Vagina (tissue), 2 donors: ENCODE results near the gene CCDC154. TPM values are rescaled to one million over a fixed set of nuclear protein-coding genes. Genes with fewer than 3 reads are reported as not detected.

Source experiments
- DNase-seq, 2 donors: peaks; one replicate each; pipeline ENCODE4 v3.0.0-alpha.2; 2017; ENCODE audit errors: extremely low spot score in 2 of 2
- H3K27ac ChIP-seq: fragments of 200-600 bp; sonication (generic); one replicate; pipeline ENCODE4 v1.5.1; 2019
- H3K27me3 ChIP-seq: fragments of 200-600 bp; sonication (generic); one replicate; pipeline ENCODE4 v1.5.1; 2019
- H3K36me3 ChIP-seq, 2 donors: fragments of 200-600 bp; sonication (generic); one replicate each; pipeline ENCODE4 v1.5.1; 2017 to 2019
- H3K4me1 ChIP-seq: fragments of 200-600 bp; sonication (generic); one replicate; pipeline ENCODE4 v1.5.1; 2019
- H3K4me3 ChIP-seq, 2 donors: fragments of 200-600 bp; sonication (generic); 1 replicate in 1 of 2; 2 replicates in 1 of 2; pipeline ENCODE4 v1.5.1; 2016 to 2019
- H3K9me3 ChIP-seq: fragments of 200-600 bp; sonication (generic); one replicate; pipeline ENCODE4 v1.5.1; 2019
- POLR2A ChIP-seq, 2 donors: fragments of 450-650 bp; IDR thresholded peaks; one replicate each; pipeline ENCODE4 v1.6.1; 2017; ENCODE audit warnings: antibody characterized with exemption in 2 of 2, mild to moderate bottlenecking in 2 of 2, moderate library complexity in 2 of 2
- POLR2AphosphoS5 ChIP-seq, 2 donors: sonication (generic); formaldehyde crosslinking; IDR thresholded peaks; one replicate each; pipeline ENCODE4 v1.9.0; 2017; ENCODE audit warnings: antibody characterized with exemption in 2 of 2, mild to moderate bottlenecking in 2 of 2, low read depth in 1 of 2; ENCODE audit not compliant: insufficient read depth in 1 of 2
- intact Hi-C: fragments of 100-400 bp; cut with DNase I; formaldehyde crosslinking; loops from one replicate; pipeline ENCODE4 v1.15.1; 2023
- total RNA-seq: library from RNA; depleted of rRNA; stranded (reverse); fragments of >200 nt; gene quantifications from one replicate; pipeline ENCODE4 v1.2.3, GENCODE V29; 2016
- TF ChIP-seq, protein P1 (sequence below), 3 experiments: fragments of 450-650 bp in 2 of 3; fragments of 200-600 bp in 1 of 3; sonication (generic) in 1 of 3; IDR thresholded peaks; one replicate each; pipeline ENCODE4 v1.5.1; 2017 to 2019; ENCODE audit warnings: antibody characterized with exemption in 3 of 3, mild to moderate bottlenecking in 2 of 3, moderate library complexity in 2 of 3

The CCDC154 gene
- total RNA-seq, 1 donor from 2014 or later, result not detected

DNA sequence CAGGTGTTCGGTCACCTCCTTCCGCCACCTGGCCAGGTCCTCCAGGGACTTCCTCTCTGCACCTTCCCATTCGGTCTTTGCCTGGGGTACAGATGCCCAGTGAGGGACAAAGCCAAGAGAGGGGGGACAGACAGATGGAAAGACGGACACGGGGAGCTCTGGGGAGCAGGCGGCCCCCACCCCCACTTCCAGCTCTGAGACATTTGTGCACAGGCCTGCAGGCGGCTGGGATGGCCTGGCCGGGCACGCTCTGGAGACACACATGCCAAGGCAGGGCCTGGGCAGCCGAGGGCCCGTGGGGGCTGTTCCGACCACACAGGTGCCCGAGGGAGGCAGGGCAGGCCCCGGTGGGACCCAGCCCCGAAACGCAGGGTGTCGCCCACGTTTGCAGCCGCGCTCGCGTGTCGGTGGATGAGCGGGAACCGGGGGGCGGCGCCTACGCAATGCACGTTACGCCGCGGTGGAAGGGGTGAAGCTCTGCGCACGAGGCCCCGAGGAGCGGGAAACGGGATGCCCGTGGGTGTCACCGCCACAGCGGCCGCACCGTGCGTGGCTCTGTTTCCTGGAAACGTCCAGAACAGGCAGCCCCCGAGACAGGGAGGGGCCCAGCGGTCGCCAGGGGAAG, 7.5 kb downstream of the CCDC154 start:
- intact Hi-C loops, result no loop called here

DNA sequence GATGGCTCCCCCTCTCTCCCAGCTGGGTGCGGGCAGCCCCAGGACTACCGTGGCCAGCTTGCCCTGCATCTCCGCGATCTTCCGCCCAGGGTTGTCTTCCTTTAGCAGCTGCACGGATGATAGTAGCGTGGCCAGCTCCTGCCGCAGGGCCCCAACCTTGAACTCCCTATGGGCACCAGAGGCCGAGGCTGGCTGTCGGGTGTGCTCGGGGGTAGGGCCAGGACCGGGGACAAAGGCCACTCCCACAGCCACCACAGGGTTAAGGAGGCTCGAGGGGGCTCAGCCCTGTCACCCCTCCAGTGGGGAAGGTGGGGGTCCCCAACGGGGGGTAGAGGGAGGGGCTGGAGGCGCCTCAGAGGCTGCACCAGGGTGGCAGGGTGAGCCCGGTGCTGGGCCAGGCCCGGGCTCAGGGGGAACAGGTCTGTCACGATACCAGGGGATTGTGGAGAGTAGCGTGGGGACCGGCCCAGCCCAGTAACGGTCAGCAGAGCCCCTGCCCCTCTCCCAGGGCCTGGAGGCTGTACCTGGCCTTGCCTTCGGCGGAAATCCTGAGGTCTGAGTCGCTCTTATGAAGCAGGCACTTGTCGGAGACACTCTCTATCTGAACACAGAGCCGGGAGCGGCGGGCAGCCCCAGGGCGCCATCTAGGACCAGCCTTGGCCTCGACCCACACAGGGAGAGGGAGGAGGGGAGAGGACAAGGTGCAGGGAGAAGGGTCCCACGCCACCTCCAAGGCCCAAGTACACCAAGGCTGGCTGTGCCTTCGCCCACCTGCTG, 8.2 kb downstream of the CCDC154 start:
- Histone ChIP-seq H3K27me3 (no peaks in the 10 kb centered on the region), H3K27ac (no peak overlapping the region), H3K4me1 (no peaks in the 10 kb centered on the region), H3K9me3 (no peaks in the 10 kb centered on the region), H3K36me3 (no peaks in the 10 kb centered on the region), H3K4me3 (no peak overlapping the region)
- DNase-seq, result no peak
- no peak for TF ChIP-seq POLR2AphosphoS5 (IDR thresholded peaks at IDR 0.05; ENCODE audit: insufficient read depth in 1 of 2, low read depth in 1 of 2)
- intact Hi-C loops, result no loop called here

More for the DNA sequence above, 7.5 kb downstream of the CCDC154 start:
- no peak overlapping the region for H3K27ac ChIP-seq
- H3K27me3 ChIP-seq, result no peaks in the 10 kb centered on the region
- TF ChIP-seq, protein P1, sequence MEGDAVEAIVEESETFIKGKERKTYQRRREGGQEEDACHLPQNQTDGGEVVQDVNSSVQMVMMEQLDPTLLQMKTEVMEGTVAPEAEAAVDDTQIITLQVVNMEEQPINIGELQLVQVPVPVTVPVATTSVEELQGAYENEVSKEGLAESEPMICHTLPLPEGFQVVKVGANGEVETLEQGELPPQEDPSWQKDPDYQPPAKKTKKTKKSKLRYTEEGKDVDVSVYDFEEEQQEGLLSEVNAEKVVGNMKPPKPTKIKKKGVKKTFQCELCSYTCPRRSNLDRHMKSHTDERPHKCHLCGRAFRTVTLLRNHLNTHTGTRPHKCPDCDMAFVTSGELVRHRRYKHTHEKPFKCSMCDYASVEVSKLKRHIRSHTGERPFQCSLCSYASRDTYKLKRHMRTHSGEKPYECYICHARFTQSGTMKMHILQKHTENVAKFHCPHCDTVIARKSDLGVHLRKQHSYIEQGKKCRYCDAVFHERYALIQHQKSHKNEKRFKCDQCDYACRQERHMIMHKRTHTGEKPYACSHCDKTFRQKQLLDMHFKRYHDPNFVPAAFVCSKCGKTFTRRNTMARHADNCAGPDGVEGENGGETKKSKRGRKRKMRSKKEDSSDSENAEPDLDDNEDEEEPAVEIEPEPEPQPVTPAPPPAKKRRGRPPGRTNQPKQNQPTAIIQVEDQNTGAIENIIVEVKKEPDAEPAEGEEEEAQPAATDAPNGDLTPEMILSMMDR (IDR thresholded peaks at IDR 0.05), result no peak
- TF ChIP-seq POLR2A (IDR thresholded peaks at IDR 0.05), result no peak
- no peak for TF ChIP-seq POLR2AphosphoS5 (IDR thresholded peaks at IDR 0.05; ENCODE audit: insufficient read depth in 1 of 2, low read depth in 1 of 2)
- no peak overlapping the region for H3K4me3 ChIP-seq
- H3K9me3 ChIP-seq, result no peaks in the 10 kb centered on the region
- no peak for DNase-seq
- H3K36me3 ChIP-seq, result no peaks in the 10 kb centered on the region
- no peaks in the 10 kb centered on the region for H3K4me1 ChIP-seq

DNA sequence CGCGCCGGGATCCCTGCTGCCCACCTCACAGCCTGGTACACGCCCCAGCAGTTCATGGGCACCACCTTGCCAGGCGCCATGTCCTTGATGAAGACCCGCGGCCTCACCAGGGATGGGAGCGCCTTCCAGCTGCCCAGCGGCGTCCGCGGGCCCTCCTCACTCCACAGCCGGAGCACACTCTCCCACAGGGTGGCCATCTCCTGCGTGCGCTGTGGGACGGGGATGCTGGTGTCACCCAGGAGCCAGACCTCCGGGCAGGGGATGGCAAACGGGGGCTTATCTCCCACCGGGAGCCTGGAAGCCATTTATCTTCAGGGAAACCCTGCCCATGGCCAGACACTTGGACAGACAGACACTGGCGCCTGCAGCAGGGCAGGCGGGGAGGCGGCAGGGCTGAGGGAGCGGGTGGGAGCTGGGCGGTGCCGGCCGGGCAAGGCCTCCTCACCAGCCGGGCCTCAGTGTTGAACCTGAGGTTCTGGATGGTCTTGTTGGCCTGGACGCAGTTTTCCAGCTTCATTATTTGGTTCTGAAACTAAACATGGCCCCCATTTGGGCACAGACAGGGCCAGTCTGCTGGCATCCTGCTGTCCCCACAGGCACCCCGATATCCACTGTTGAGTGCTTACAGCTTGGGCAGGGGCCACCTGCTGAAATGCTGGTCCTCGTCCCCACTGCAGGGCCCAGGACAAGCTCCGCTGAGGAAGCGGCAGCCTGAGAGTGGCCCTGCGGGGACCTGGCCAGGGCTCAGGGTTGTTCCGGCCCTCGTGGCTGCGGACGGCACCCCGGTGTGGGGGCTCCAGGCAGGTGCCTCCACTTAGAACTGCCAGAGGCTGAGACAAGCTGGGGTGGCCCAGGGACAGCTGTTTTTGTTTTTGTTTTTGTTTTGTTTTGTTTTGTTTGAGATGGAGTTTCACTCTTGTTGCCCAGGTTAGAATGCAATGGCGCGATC, 9.4 kb downstream of the CCDC154 start:
- intact Hi-C loops, result no loop called here
- TF ChIP-seq POLR2AphosphoS5 (IDR thresholded peaks at IDR 0.05; ENCODE audit: insufficient read depth in 1 of 2, low read depth in 1 of 2), result no peak
- no peak for TF ChIP-seq POLR2A (IDR thresholded peaks at IDR 0.05)
- TF ChIP-seq, protein P1 (IDR thresholded peaks at IDR 0.05), result no peak
- H3K27me3 ChIP-seq, result no peaks in the 10 kb centered on the region

DNA sequence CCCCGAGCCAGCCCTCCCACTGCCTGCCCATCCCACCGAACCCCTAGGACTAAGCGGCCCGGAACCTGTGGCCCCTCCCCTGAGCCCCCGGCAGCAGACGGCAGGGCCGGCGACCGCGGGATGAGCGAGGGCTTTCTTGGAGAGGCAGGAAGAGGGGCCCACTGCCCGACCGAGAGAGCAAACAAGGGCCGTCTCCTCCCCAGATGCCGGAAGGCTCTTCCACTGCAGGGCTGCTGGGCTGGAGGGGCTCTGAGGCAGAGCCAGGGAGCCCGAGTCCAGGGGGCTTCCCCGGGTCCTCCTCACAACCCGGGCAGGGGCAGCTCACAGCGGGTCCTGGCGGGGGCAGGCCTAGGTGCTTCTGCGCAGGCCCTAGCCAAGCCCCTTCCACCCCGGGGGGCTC, 10.6 kb downstream of the CCDC154 start:
- Histone ChIP-seq H3K9me3 (no peaks in the 10 kb centered on the region), H3K27me3 (no peaks in the 10 kb centered on the region), H3K4me1 (no peaks in the 10 kb centered on the region), H3K36me3 (no peaks in the 10 kb centered on the region), H3K27ac (no peak overlapping the region), H3K4me3 (no peak overlapping the region)
- DNase-seq, result no peak
- TF ChIP-seq, protein P1 (IDR thresholded peaks at IDR 0.05), result no peak
- TF ChIP-seq POLR2AphosphoS5 (IDR thresholded peaks at IDR 0.05; ENCODE audit: insufficient read depth in 1 of 2, low read depth in 1 of 2), result no peak
- no peak for TF ChIP-seq POLR2A (IDR thresholded peaks at IDR 0.05)
- intact Hi-C loops, result no loop called here

More for the DNA sequence above, 9.4 kb downstream of the CCDC154 start:
- H3K36me3 ChIP-seq, result no peaks in the 10 kb centered on the region
- no peak overlapping the region for H3K27ac ChIP-seq
- DNase-seq, result no peak
- no peaks in the 10 kb centered on the region for H3K4me1 ChIP-seq
- H3K9me3 ChIP-seq, result no peaks in the 10 kb centered on the region
- no peak overlapping the region for H3K4me3 ChIP-seq

DNA sequence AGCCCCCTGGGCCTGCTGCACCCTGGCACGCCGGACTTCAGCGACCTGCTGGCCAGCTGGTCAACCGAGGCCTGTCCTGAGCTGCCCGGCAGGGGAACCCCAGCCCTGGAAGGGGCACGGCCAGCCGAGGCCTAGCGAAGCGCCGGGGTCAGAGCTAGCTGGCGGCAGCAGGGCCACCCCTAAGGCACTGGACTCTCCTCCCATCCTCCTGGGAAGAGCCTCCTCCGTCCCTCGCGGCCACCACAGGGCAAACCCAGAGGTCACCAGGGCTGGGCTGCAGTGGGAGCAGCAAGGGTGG, 11.1 kb downstream of the CCDC154 start:
- no peak overlapping the region for H3K27ac ChIP-seq
- no peaks in the 10 kb centered on the region for H3K27me3 ChIP-seq
- intact Hi-C loops, result no loop called here
- DNase-seq, result no peak
- no peaks in the 10 kb centered on the region for H3K9me3 ChIP-seq
- no peaks in the 10 kb centered on the region for H3K36me3 ChIP-seq
- H3K4me3 ChIP-seq, result no peak overlapping the region
- no peaks in the 10 kb centered on the region for H3K4me1 ChIP-seq
- TF ChIP-seq, protein P1 (IDR thresholded peaks at IDR 0.05), result no peak
- TF ChIP-seq POLR2A (IDR thresholded peaks at IDR 0.05) (no peak), POLR2AphosphoS5 (IDR thresholded peaks at IDR 0.05; ENCODE audit: insufficient read depth in 1 of 2, low read depth in 1 of 2) (no peak)
